ENCODE results near the gene OTX2. TPM values are rescaled to one million over a fixed set of nuclear protein-coding genes. Genes with fewer than 3 reads are reported as not detected.

OTX2 gene
- polyA plus RNA-seq, 3 donors = not detected

GRCh38 chr14:56759094-56759493, 51.2 kb downstream of the OTX2 start:
- WGBS (ENCODE audit: insufficient coverage) = 17% methylated on average over 1 of the region's 5 CpGs
- H3K9ac ChIP-seq (ENCODE audit: insufficient read depth, low read length, poor library complexity, severe bottlenecking) = no peak overlapping the region
- Mint-ChIP-seq H3K4me1 (no peaks in the 10 kb centered on the region), H3K4me3 (no peak overlapping the region), H3K27me3 (ENCODE audit: low read depth in 3 of 3) (peaks cover 0 to 4% (median 2%) of the 10 kb centered on the region in 3 donors), H3K9me3 (peaks cover 0 to 6% (median 0%) of the 10 kb centered on the region in 7 donors), H3K27ac (no peak overlapping the region), H3K36me3 (no peaks in the 10 kb centered on the region)
- H3K4me1 ChIP-seq (ENCODE audit: control insufficient read depth in 1 of 2, insufficient read depth in 2 of 2, low read length in 2 of 2) = no peaks in the 10 kb centered on the region
- no peak for DNase-seq
- intact Hi-C loops (cut with micrococcal nuclease) = no loop called here
- no peak overlapping the region for H2AFZ ChIP-seq (ENCODE audit: insufficient read depth, low read depth, low read length, poor library complexity, severe bottlenecking)
- TF ChIP-seq CTCF (IDR thresholded peaks at IDR 0.05) = no peak
- no peaks in the 10 kb centered on the region for H3K9me3 ChIP-seq (replicated peaks in 1 of 2; ENCODE audit: control insufficient read depth in 1 of 2, insufficient read depth in 1 of 2, low read length in 2 of 2)
- H3K79me2 ChIP-seq (ENCODE audit: insufficient read depth, low read length) = no peaks in the 10 kb centered on the region
- no peaks in the 10 kb centered on the region for H3K27me3 ChIP-seq (ENCODE audit: control insufficient read depth in 2 of 2, insufficient read depth in 2 of 2, low read length in 2 of 2)
- H3K4me3 ChIP-seq (replicated peaks in 1 of 3; ENCODE audit: low read depth in 2 of 3, low read length in 3 of 3) = no peak overlapping the region
- H3K27ac ChIP-seq (ENCODE audit: low read depth in 1 of 2, low read length in 2 of 2) = no peak overlapping the region
- H3K4me2 ChIP-seq (replicated peaks; ENCODE audit: extremely low read depth, low read length, poor library complexity, severe bottlenecking) = no peak overlapping the region
- H3K36me3 ChIP-seq (replicated peaks in 1 of 2; ENCODE audit: control insufficient read depth in 1 of 2, insufficient read depth in 2 of 2, low read length in 2 of 2) = no peaks in the 10 kb centered on the region
- no peaks in the 10 kb centered on the region for H4K20me1 ChIP-seq (ENCODE audit: insufficient read depth, low read length)

GRCh38 chr14:56754921-56755320, 55.4 kb downstream of the OTX2 start:
- TF ChIP-seq CTCF (IDR thresholded peaks at IDR 0.05) = no peak
- Histone ChIP-seq H4K20me1 (ENCODE audit: insufficient read depth, low read length) (no peaks in the 10 kb centered on the region), H3K4me3 (replicated peaks in 1 of 3; ENCODE audit: low read depth in 2 of 3, low read length in 3 of 3) (no peak overlapping the region), H3K79me2 (ENCODE audit: insufficient read depth, low read length) (no peaks in the 10 kb centered on the region), H3K27me3 (ENCODE audit: control insufficient read depth in 2 of 2, insufficient read depth in 2 of 2, low read length in 2 of 2) (no peaks in the 10 kb centered on the region), H3K4me1 (ENCODE audit: control insufficient read depth in 1 of 2, insufficient read depth in 2 of 2, low read length in 2 of 2) (no peaks in the 10 kb centered on the region), H3K27ac (ENCODE audit: low read depth in 1 of 2, low read length in 2 of 2) (no peak overlapping the region), H2AFZ (ENCODE audit: insufficient read depth, low read depth, low read length, poor library complexity, severe bottlenecking) (no peak overlapping the region), H3K4me2 (replicated peaks; ENCODE audit: extremely low read depth, low read length, poor library complexity, severe bottlenecking) (no peak overlapping the region), H3K36me3 (replicated peaks in 1 of 2; ENCODE audit: control insufficient read depth in 1 of 2, insufficient read depth in 2 of 2, low read length in 2 of 2) (no peaks in the 10 kb centered on the region), H3K9ac (ENCODE audit: insufficient read depth, low read length, poor library complexity, severe bottlenecking) (no peak overlapping the region), H3K9me3 (replicated peaks in 1 of 2; ENCODE audit: control insufficient read depth in 1 of 2, insufficient read depth in 1 of 2, low read length in 2 of 2) (no peaks in the 10 kb centered on the region)
- WGBS (ENCODE audit: insufficient coverage) = 100% methylated on average over 1 of the region's 3 CpGs
- no peaks in the 10 kb centered on the region for H3K36me3 Mint-ChIP-seq
- DNase-seq = no peak
- peaks cover 1 to 4% (median 1%) of the 10 kb centered on the region in 3 donors for H3K27me3 Mint-ChIP-seq (ENCODE audit: low read depth in 3 of 3)
- peaks cover 0 to 6% (median 0%) of the 10 kb centered on the region in 7 donors for H3K9me3 Mint-ChIP-seq
- H3K4me3 Mint-ChIP-seq = no peak overlapping the region
- no peak overlapping the region for H3K27ac Mint-ChIP-seq
- intact Hi-C loops (cut with micrococcal nuclease) = no loop called here
- no peaks in the 10 kb centered on the region for H3K4me1 Mint-ChIP-seq

All from CD14-positive monocyte (primary cell).